Umbilical cord (tissue), 2 donors: ENCODE measurements around the gene MAS1. TPM values are rescaled to one million over a fixed set of nuclear protein-coding genes. Genes with fewer than 3 reads are reported as not detected.

Experiments
- DNase-seq: peaks from one replicate; pipeline ENCODE4 v3.0.0-alpha.2; 2015; ENCODE audit warnings: low spot score
- total RNA-seq: library from RNA; depleted of rRNA; stranded (reverse); fragments of >200 nt; gene quantifications from one replicate; pipeline ENCODE4 v1.2.3, GENCODE V29; 2014; ENCODE audit warnings: low replicate concordance; ENCODE audit not compliant: insufficient read depth

MAS1 gene
- total RNA-seq, 1 donor from 2014 or later = 1.7 TPM

- no peak for DNase-seq
Measured at GRCh38 chr6:159879856-159880255, 10.9 kb upstream of the MAS1 start.

- DNase-seq = no peak
Measured at GRCh38 chr6:159880412-159880975, 10.3 kb upstream of the MAS1 start.

- DNase-seq = no peak
Measured at GRCh38 chr6:159884720-159885119, 6.1 kb upstream of the MAS1 start.

GRCh38 chr6:159886270-159886669 is 4.5 kb upstream of the MAS1 start:
- no peak for DNase-seq

- DNase-seq = no peak
Measured at GRCh38 chr6:159887146-159887545, 3.6 kb upstream of the MAS1 start.

GRCh38 chr6:159887761-159888160 is 3.0 kb upstream of the MAS1 start:
- DNase-seq = no peak

GRCh38 chr6:159890201-159890600 is 587 bp upstream of the MAS1 start:
- no peak for DNase-seq

- DNase-seq = no peak
Measured at GRCh38 chr6:159892053-159892452, 1.3 kb downstream of the MAS1 start.

GRCh38 chr6:159893064-159893463 is 2.3 kb downstream of the MAS1 start:
- no peak for DNase-seq

GRCh38 chr6:159894991-159895390 is 4.2 kb downstream of the MAS1 start:
- DNase-seq = no peak

GRCh38 chr6:159897603-159898002 is 6.8 kb downstream of the MAS1 start:
- no peak for DNase-seq

- DNase-seq = no peak
Measured at GRCh38 chr6:159898519-159898918, 7.7 kb downstream of the MAS1 start.

GRCh38 chr6:159899994-159900745 is 9.4 kb downstream of the MAS1 start:
- DNase-seq = peak; percentile 9

- DNase-seq = no peak
Measured at GRCh38 chr6:159902620-159903019, 11.8 kb downstream of the MAS1 start.

- no peak for DNase-seq
Measured at GRCh38 chr6:159904497-159904911, 13.7 kb downstream of the MAS1 start.

- DNase-seq = no peak
Measured at GRCh38 chr6:159906400-159906799, 15.6 kb downstream of the MAS1 start.

GRCh38 chr6:159908535-159908934 is 17.7 kb downstream of the MAS1 start:
- DNase-seq = no peak

GRCh38 chr6:159908979-159909378 is 18.2 kb downstream of the MAS1 start:
- DNase-seq = no peak

- no peak for DNase-seq
Measured at GRCh38 chr6:159910342-159910741, 19.6 kb downstream of the MAS1 start.

- DNase-seq = no peak
Measured at GRCh38 chr6:159913375-159913774, 22.6 kb downstream of the MAS1 start.

GRCh38 chr6:159913862-159914564 is 23.2 kb downstream of the MAS1 start:
- no peak for DNase-seq

- no peak for DNase-seq
Measured at GRCh38 chr6:159914565-159914923, 23.8 kb downstream of the MAS1 start.

- DNase-seq = no peak
Measured at GRCh38 chr6:159915397-159915796, 24.6 kb downstream of the MAS1 start.
